Myocyte (in vitro differentiated cells): ENCODE results near the gene OR2T29. TPM values are rescaled to one million over a fixed set of nuclear protein-coding genes. Genes with fewer than 3 reads are reported as not detected.
A peak's percentile ranks its signal among the peaks of the same experiment; 100 is the strongest.
"Not testable (repeated sequence)": the region's sequence is repeated elsewhere in the genome, so short reads cannot be mapped to it uniquely, and the experiment has no call there.

Experiments used
- DNase-seq: peaks from one replicate; pipeline ENCODE4 v3.0.0-alpha.2; 2012; ENCODE audit warnings: low read depth
- polyA plus RNA-seq: library from polyadenylated mRNA; unstranded; fragments of >200 nt; gene quantifications from one replicate; pipeline ENCODE4 v1.2.1, GENCODE V29; 2012; ENCODE audit warnings: missing spikeins
- total RNA-seq: library from RNA; depleted of rRNA; stranded (reverse); fragments of >200 nt; gene quantifications from 2 replicates; pipeline ENCODE4 v1.2.3, GENCODE V29; 2014

Gene OR2T29
- not detected in 2 replicates for total RNA-seq
- polyA plus RNA-seq, result not detected

GRCh38 chr1:248562672-248563071 lies at the start of gene OR2T29:
TSS of gene OR2T29 (minus strand) at chr1:248562772. CDS start at chr1:248559491, 3,281 bp downstream.
- not testable (repeated sequence) for DNase-seq

DNA sequence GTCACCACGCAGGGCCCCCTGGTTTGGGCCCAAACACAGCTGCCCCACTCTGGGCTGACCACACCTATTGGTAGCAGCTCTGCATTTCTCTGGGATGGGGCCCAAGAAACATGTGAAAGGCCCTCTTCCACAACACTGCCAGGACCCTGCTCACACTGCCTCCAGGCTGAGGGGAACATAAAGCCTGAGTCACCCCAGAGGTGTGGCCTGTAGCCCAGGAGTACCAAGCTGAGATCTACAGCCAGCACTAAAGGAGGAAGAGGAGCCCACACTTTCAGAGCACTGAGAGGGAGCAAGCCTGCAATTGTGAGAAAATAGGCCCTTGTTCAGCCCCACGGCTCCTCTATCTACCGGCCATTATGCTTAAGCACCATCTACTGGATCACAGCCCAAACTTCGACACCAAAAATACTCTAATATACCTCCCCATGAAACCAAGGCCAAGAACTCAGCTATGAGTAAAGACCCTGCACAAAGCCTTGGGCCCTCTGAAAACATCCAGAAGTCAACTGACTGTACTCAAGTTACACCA lies 49.4 kb upstream of the OR2T29 start:
- no peak for DNase-seq

DNA sequence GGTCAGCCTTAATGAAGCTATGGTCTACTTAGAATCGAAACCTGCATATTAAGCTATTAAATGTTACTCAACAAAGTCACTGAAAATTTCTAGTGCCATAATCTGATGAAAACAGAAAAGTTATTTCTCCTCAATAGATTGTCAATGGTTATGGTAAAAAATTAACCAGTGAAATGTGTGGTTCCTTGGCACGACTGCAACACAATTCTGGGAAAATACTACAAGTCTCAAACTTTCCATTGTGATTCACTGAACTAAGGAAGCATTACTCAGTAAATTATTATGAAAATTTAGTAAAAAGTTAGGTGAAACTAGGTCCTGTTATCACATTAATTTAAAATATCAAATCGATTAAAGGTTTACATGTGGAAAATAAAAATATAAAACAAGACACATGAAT lies 47.7 kb upstream of the OR2T29 start:
- no peak for DNase-seq

DNA sequence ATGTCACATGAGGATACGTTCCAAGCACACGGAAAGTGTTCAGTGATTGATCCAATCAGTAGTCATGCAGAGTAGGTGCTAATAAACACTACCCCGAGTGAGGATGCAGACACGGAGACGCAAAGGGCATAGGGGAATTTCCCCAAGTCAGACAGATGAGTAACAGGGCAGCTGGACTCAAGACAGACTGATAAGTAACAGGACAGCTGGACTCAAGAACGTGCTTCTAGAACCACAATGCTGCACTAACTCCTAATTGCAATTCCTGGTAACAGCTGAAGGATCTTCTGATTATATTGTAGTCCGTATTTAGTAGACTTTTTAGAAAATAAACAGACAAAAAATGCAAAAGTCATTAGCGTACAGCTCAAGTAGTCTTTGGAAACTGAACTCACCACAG lies 36.8 kb upstream of the OR2T29 start:
- peak; percentile 78 for DNase-seq

DNA sequence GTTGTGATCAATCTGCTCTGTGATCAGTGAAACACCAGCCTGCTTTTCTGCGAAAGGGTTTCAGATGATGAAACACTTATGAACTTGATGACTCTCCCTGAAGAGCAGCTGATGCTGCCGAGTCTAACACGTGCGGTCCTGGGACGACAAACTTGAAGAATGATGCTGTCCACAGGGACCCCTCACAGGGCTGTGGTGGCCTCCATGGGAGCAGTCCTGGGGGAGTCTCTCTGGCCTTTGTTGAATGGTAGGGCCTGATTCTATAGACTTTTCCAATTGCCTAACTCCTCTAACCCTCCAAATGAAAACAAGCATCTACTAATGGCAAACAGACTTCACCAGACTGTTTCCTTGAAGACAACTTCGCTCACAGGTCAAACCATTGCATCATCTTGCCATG lies 35.0 kb upstream of the OR2T29 start, which contains the start of gene OR2T10:
TSS of gene OR2T10 (minus strand) at position 112 of the 400 bp plus-strand sequence. CDS start 3,932 bp downstream, outside the sequence.
- peak; percentile 13 for DNase-seq

GRCh38 chr1:248596615-248597014 lies 34.0 kb upstream of the OR2T29 start:
- no peak for DNase-seq

DNA sequence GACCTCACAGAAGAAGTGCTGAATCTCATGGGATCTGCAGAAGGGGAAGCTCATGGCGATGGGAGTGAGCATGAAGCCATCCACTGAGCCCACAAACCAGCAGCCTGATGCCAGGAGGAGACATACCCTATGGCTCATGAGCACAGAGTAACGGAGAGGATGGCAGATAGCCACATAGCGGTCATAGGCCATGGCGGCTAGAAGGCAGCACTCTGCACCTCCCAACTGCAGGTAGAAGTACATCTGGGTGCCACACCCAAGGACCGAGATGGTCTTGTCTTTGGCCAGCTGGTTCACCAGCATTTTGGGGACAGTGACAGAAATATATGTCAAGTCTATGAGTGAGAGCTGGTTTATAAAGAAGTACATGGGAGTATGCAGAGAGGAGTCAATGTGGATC lies 30.7 kb upstream of the OR2T29 start:
- DNase-seq, result no peak

- peak; percentile 15 for DNase-seq
Measured at GRCh38 chr1:248592655-248593054, 30.1 kb upstream of the OR2T29 start.

- DNase-seq, result no peak
Measured at GRCh38 chr1:248590055-248590454, 27.5 kb upstream of the OR2T29 start.

- DNase-seq, result no peak
Measured at GRCh38 chr1:248589334-248589733, 26.8 kb upstream of the OR2T29 start.

GRCh38 chr1:248585266-248585665 lies 22.7 kb upstream of the OR2T29 start:
- DNase-seq, result no peak

GRCh38 chr1:248576260-248576980 lies 13.8 kb upstream of the OR2T29 start:
- no peak for DNase-seq

DNA sequence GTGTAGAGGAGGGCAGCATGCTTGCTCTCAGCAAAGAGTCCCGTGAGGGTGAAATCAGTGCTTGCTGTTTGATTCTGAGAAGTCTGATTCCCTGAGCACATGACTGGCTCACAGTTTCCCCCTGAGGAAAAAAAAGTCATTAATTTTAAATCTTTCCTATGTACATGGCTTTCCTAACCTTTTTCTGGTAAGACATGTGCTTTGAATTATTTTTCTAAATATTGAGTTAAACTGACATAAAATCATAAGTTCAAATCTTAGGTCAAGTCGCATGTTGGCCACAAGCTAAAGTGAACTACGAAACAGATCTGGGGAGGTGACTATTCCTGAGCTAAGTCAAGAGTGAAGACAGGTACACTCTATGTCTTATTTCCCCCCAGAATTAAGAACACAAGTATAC lies 12.1 kb upstream of the OR2T29 start, which contains the start of gene OR2T34:
TSS of gene OR2T34 (minus strand) at position 101 of the 400 bp plus-strand sequence. CDS start at position 101, 0 bp downstream.
- DNase-seq, result not testable (repeated sequence)

DNA sequence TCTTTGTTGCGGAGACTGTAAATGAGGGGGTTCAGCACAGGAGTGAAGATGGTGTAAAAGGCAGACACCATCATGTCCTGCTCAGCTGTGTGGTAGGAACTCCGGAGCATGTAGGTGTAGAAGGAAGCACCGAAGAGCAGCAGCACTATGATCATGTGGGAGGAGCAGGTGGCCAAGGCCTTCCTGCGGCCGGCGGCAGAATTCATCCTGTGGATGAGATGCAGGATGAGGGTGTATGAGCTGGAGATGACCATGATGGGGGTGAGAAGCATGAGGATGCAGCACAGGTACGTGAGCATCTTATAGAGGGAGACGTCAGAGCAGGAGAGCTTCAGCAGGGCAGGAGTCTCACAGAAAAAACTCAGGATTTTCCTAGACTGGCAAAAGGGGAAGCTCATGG lies 11.3 kb upstream of the OR2T29 start:
- not testable (repeated sequence) for DNase-seq

- DNase-seq, result not testable (repeated sequence)
Measured at GRCh38 chr1:248572049-248572448, 9.5 kb upstream of the OR2T29 start.

GRCh38 chr1:248570811-248571210 lies 8.2 kb upstream of the OR2T29 start:
- not testable (repeated sequence) for DNase-seq

DNA sequence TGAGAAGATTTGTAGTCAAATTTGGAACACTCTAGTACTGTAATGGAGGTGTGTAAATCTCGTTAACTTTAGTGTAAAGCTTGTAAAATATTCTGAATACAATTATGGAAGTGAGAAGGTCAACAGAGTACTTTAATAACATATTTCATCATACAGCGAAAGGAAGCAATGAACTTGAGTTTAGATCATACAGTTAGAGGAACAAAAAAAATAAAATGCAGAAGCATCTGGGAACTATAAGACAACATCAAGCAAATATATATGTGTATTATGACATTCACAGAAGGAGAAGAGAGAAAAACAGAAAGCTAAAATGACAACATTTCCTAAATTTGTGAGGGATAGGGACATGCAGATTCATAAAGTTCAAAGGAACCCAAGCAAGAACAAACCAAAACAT lies 6.5 kb upstream of the OR2T29 start:
- DNase-seq, result not testable (repeated sequence)

DNA sequence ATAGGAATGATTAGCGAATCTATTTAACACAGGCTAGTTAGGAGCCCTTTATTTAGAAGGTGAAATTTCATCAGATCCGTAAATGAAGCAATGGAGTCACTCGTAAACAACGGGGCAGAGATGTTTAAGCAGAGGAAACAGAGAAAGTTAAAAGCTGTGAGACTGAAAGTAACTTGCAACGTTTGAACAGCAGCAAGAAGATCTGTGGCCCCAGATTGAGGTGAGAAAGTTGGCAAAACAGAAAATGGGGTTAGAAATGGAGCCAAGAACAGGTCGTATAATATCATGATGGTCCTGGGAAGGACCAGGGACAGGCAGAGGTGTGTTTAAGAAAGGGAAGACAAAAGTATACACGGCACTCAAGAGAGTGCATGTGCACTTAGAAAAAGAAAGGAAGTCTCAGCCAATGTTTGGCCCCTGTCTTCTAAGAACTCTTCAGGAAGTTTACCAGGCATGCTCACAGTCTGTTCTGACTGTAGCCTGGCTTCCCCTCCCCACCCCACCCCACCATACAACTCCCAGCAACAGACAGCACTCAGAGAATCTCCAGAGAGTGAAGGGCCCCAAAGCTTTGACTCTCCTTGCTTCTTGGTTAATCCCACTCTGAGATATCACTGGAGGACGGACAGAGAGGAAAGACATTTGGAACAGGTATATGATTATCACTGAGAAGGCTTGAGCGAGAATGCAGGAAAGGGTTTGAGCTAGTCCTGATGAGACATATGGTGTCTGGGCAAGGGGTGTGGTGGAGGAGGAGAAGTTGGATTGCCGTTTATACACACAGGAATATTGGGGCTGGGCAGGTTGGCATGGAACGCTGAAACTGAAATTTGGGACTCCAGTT lies 3.2 kb upstream of the OR2T29 start:
- DNase-seq, result not testable (repeated sequence)

- DNase-seq, result not testable (repeated sequence)
Measured at GRCh38 chr1:248551027-248551426, 11.5 kb downstream of the OR2T29 start.

- DNase-seq, result not testable (repeated sequence)
Measured at GRCh38 chr1:248547383-248547782, 15.2 kb downstream of the OR2T29 start.

GRCh38 chr1:248537449-248537848 lies 25.1 kb downstream of the OR2T29 start:
- not testable (repeated sequence) for DNase-seq

- DNase-seq, result no peak
Measured at GRCh38 chr1:248521856-248522255, 40.7 kb downstream of the OR2T29 start.
